ENCODE results near the gene OXSR1.

DNA sequence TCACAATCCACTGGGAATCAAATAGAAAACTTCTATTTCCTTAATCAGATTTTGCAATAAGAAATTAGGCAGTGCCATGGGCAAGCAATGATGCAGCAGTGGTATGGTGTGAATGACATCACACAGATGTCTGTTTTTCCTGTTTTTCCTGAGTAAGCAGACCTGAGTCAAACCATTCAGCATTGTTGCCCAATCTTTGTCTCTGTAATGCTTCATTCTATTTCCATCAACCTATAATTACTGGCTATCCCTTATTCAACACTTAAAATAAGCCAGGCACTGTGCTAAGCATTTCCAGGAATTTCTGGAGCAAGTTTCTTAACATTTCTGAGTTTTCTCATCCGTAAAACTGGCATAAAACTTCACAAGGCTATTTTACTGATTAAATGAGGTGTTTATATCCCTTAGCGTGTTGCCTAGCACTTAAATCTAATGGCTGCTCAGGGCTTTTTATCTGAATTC lies 11.3 kb upstream of the OXSR1 start:
- TF ChIP-seq, protein P1, sequence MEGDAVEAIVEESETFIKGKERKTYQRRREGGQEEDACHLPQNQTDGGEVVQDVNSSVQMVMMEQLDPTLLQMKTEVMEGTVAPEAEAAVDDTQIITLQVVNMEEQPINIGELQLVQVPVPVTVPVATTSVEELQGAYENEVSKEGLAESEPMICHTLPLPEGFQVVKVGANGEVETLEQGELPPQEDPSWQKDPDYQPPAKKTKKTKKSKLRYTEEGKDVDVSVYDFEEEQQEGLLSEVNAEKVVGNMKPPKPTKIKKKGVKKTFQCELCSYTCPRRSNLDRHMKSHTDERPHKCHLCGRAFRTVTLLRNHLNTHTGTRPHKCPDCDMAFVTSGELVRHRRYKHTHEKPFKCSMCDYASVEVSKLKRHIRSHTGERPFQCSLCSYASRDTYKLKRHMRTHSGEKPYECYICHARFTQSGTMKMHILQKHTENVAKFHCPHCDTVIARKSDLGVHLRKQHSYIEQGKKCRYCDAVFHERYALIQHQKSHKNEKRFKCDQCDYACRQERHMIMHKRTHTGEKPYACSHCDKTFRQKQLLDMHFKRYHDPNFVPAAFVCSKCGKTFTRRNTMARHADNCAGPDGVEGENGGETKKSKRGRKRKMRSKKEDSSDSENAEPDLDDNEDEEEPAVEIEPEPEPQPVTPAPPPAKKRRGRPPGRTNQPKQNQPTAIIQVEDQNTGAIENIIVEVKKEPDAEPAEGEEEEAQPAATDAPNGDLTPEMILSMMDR (IDR thresholded peaks at IDR 0.05; ENCODE audit: low read depth, low read length), result no peak
- TF ChIP-seq EZH2phosphoT487 (IDR thresholded peaks at IDR 0.05; ENCODE audit: low read depth), result no peak
